Daoy (cell line): ENCODE results near the gene BTK. TPM values are rescaled to one million over a fixed set of nuclear protein-coding genes. Genes with fewer than 3 reads are reported as not detected.
A peak's percentile ranks its signal among the peaks of the same experiment; 100 is the strongest.

Experiments used
- DNase-seq: peaks from one replicate; pipeline ENCODE4 v3.0.0-alpha.2; 2015; ENCODE audit warnings: low read depth
- total RNA-seq: library from RNA; depleted of rRNA; stranded (reverse); fragments of >200 nt; shearing (Covaris generic); gene quantifications from 2 replicates; pipeline ENCODE4 v1.2.3, GENCODE V29; 2014

Gene BTK
- total RNA-seq, 1 experiment from 2014 or later = 0.06 TPM

- no peak for DNase-seq
These were observed 7.7 kb upstream of the BTK start for GRCh38 chrX:101393530-101394305.

DNA sequence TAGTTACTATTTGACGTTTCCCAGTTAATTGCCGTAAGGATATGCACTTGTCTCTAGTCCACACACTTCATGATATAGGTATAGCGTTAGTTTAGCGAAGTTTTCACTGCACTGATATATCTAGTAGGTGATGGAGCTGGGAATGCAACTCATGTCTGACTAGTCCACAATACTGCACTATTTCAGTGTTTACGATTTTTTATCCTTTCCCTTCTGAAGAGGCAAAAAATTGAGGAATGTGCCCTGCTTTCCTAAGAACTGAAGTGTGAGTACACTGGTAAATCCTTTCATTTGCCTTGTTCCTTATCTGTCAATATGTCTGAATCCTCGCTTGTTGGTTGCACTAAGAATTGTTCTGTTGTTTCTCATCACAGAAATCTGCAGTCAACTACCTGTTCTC, 5.8 kb upstream of the BTK start:
- DNase-seq = no peak

DNA sequence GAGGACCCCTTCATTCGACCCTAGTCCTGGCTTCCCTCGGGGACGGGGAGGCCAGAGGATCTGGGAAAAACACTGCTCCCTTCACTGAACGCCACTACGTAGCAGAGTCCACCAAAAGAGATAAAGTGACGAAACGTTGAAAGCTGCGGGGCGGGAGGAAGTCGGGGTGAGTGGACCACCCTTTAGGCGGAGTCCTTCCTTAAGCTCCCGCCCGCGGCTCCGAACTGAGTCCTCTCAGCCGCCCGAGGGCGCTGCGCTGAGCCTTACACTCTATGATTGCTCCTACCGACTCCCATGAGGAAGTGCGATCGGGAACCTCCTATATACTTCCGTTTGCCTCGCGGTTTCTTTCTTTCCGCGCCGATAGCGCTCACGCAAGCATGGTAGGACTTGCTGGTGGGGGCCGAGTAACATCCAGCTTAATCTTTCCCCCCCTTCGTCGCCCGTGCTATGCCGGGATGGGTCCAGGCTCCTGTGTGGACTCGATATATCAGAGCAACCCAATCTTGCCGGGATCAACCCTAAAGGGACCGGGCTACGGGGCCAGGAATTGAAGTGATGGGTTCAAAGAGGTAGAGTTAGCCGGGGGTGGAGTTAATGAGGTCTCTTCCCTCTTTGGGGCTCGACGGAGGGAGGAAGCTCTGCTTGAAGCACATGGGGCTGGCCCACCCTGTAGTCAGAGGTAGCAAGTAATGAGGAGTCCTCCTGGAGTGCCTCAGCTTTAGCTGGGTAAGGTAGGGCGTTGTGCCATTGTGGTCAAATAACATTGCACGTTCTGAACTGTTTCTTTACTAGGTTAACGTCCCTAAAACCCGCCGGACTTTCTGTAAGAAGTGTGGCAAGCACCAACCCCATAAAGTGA, 4.9 kb upstream of the BTK start, which contains the start of gene RPL36A:
RPL36A (plus strand) TSS at position 348 of the 862 bp plus-strand sequence; CDS start at position 381, 33 bp downstream.
- DNase-seq = peak; percentile 89

DNA sequence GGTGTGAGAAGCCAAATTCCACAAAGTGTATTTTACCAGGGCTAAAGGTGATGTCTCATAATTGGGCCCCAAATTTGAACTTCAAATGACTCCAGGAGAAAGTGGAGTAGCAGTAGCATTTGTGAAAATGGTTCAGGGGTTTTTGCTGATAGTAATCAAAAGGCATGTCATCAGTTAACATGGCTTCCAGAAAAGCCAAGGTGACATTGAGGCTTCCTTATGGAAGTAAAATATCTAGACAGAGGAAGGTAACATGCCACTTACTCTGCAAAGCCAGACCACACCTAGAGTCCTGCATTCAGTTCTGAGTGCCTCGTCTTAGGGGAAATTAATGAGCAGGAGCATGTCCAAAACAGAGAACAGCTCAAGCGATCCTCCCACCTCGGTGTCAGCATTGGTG, 2.6 kb upstream of the BTK start:
- no peak for DNase-seq

GRCh38 chrX:101386542-101386885, 523 bp upstream of the BTK start:
- no peak for DNase-seq

- no peak for DNase-seq
These were observed 836 bp downstream of the BTK start for GRCh38 chrX:101385026-101385684.

DNA sequence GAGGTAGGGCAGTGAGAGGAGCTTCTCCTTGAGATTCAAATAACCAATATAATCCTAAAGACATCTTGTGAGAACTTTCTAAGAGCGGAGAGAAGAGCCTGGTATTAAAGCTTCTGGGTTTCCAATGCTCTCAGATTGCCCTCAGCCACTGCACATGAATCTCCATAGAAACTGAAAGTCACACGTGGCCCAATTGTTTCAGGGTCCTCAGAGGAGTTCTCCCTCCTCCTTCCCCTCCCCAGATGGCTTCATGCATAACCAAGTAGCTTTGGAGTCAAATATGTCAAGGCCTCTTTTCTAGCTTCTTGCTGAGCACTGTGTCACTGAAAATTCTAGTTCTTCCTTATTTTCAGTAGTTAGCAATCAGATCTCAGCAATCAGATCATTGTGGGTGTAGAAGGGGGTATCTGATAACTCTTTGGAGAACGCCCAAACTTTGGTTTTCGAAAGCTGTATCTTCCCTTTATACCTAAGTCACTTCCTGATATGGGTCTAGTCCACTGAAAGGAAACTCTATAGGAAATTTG, 2.2 kb downstream of the BTK start:
- no peak for DNase-seq

DNA sequence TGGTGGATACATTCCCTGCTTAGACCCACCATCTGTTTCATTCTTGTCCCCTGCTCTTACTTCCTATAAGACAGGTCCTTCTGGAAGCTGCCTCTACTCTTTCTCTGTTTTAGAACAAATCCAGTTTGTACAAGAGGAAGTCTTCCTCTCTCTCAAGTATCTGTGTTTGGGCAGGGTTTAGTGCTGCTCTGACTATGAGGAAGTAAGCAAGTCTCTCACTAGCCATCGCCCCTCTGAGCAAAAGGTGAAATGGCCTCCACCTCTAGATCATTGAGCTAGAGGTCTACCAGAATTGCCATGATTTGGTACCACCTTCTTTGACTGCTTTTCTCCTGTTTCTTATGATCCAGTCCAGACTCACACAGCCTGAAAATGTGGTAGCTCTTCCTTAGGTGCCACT, 8.4 kb downstream of the BTK start:
- DNase-seq = no peak

DNA sequence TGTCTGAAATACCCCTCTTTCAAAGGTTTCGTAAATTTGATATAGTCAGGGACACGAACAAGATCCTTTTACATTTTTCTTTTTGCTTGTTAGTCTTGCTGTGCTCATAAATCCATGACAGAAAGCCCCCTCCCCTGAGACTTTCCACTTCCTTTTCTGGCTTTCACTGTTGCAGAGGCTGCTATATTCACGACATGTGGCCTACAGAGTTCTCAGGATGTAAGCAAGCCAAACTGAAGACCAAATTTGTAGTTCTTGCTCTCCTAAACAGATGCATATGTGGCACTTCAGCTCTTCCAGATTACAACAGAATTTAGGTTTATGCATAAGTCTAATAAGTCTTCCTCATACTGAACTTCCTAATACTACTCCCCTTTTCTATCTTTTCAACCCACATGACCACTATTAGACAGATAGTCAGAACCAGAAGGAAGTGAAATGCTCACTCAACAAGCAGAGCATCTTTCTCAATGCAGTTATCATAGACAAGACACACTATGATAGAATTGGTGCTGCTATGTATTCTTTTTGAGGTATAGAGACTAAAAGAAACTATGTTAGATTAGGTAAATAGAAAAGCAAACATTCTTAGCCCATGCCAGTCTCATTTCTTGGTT, 15.0 kb downstream of the BTK start:
- no peak for DNase-seq

GRCh38 chrX:101369687-101370086, 16.3 kb downstream of the BTK start:
- DNase-seq = no peak

DNA sequence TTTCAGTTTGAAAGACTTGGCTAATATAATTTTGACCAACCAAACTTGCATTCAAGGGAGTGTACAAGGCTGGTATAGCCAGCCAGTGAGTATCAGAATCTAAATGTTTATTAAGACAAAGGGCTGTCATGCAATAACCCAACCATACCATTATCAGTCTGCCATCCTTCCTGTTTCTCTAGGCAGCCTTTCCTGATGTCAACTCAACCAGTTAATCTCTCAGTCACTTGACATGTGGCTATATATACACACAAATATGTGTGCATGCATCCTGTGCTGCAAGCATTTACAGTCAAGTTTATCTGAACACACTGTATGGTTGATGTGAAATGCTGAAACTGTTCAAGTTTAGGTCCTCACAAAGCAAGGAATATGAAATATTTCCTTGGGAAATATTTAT, 17.2 kb downstream of the BTK start:
- DNase-seq = no peak

DNA sequence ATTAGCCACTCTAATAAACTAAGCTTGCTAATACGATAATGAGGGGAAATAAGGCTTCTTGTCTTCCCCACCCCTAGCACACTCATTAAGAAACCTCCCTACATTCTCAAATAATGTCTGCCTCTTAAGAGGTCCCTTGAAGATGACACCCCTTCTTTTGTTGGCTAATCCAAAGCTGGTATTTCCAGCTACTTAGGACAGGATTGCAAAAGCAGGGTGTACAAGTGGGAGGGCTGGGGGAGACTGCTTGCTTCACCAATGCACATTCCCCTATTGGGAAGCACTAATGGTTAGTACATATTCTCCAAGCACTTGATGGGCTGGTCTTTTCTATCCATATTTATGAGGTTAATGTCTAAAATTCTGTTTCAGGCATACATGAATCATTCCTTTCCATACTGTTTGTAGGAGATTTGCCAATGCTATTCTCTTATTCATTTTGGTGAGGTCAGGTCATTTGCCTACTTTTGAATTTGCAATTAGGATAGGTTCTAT, 20.6 kb downstream of the BTK start:
- no peak for DNase-seq

DNA sequence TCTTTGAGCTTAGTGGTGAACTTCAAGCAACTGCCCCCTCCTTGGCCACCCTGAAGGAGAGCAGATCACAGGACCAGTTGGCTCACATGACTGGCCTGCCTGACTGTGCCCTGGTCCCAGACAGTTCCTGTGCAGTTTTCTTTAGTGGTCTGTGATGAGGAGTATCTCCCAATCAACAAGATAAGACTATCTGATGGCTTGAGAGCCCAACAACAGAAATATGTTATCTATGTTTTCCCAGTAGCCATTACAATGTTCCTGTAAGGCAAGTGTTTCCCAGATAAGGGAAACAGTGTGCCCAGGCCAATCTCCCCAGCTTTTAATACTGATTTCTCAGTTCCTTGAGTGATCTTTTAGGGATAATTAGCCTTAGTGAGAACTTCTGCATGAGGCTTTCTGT, 23.2 kb downstream of the BTK start:
- no peak for DNase-seq

- no peak for DNase-seq
These were observed 23.9 kb downstream of the BTK start for GRCh38 chrX:101362116-101362515.

DNA sequence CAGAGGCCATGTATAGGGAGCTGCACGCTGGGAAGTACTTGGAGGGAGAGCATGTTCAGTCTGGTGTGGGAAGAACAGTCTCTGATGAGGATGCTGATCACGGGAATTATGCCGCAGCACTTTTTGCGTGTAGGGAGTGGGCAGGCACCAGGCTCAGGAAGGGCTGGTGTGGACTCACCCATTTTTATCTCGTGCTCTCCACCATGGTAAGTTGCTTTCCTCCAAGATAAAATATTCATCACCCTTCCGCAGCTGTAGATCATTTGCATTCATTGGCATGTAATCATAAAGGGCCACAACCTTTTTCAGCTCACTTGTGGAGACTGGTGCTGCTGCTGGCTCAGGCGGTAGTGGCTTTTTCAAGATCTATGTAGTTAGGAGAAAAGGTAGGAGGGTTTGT, 25.6 kb downstream of the BTK start:
- DNase-seq = no peak

DNA sequence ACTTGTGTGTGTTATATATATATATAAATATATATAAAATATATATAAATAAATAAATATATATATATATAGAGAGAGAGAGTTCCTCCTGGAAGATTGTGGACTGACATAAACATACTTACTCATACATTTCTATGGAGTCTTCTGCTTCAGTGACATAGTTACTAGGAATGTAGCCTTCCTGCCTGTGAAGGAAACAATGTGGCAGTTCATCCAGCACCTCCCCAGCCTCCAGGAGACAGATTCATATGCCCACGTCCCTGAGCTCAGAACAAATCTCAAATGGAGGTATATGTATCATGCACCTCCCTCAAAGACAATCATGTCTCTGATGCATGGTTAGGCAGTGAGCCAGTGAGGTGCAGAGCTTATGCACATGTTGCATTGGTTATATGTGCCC, 26.0 kb downstream of the BTK start:
- DNase-seq = no peak

DNA sequence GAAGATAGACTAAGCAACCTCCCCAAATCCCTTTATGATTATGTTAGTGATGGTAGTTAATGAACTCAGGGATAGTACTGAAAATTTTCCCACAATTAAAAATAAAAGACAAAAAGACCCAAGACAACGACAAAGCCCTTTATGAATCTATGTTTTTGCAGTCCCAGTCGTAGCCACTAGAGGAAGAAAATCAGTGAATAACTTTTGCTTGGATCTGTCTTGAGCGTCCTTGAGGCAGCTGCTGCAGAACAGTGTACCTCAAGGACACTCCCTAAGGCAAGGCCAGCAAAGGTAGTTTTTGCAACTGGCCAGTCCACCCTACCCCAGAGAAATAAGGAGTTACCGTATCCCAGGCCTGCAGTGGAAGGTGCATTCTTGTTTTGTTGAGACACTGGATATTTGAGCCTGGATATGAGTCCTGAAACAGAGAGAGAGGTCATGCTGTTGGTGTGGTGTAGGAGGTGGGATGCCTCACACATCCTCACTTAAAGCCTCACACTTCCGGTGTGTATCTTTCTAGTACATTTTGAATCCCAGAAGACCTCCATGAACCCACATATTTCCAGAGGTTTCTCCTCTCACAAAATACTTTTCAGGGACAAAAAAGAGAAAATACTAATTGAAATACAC, 28.7 kb downstream of the BTK start:
- peak; percentile 2 for DNase-seq

DNA sequence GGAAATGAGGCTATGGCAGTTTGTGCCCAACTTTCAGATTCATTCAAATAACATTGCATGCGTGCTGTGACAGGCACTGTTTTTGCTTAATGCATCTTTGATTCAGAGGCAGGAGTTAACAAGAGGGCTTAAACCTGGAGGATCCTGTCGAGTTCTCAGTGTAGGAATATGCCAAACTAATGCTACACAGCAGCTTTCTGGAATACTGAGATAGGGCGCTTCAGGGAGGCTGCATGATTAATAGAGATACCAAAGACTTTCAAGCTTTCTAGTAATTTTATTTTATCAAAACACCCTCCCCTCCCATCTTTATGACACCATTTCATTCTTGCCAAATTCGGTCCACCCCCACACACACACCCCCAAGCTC, 36.8 kb downstream of the BTK start:
- no peak for DNase-seq

DNA sequence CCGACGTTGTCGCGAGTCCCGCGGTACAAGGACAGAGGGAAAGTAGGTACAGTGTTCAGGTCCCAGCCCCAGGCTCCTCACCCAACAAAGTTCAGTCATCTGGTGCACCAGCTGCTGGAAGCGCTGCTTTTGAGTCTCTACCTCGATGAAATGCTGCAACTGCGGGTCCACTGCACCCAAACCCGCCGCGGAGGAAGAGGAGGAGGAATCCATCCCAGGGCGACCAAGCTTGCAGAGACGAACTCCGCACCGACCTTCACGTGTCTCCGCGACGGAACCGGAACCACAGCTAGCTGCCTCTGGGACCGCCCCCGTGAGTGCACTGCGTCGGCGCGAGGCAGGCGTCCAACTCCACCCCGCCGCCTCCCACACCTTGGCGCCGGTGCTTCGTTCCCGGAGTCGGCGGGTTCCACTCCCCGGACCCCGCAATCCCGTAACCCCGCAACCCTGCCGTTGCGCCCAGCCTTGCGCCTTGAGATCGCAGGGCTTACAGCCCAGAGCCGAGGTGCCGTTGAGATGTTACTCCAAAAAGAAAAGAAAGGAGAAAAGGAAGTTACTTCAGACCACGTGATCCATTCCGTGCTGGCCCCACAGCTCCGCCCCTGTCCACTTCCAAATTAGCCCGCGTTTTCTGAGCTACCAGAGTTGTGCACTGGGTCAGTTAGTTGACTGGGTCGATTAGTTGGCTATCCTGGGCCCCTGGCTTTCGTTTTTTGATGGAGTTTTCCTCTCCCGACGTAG, 37.4 kb downstream of the BTK start, which contains the start of gene TIMM8A:
TIMM8A (minus strand) TSS at position 291 of the 741 bp plus-strand sequence; CDS start at position 213, 78 bp downstream.
- DNase-seq = peak; percentile 85

GRCh38 chrX:101347859-101348451, 38.0 kb downstream of the BTK start:
- no peak for DNase-seq
